ENCODE measurements around the gene ABCC1. TPM values are rescaled to one million over a fixed set of nuclear protein-coding genes. Genes with fewer than 3 reads are reported as not detected.

The ABCC1 gene
- total and polyA plus RNA-seq, 2 of the 4 experiments (the other 2 are of a cell fraction), result 39.4 to 66.0 TPM

- H3K4me3 ChIP-seq (ENCODE audit: insufficient read depth, low read depth, low read length), result no peak overlapping the region
- no peak for TF ChIP-seq MAZ (IDR thresholded peaks at IDR 0.05; ENCODE audit: borderline replicate concordance, low read depth, low read length)
- TF ChIP-seq SMC3 (IDR thresholded peaks at IDR 0.05; ENCODE audit: low read depth, low read length), result no peak
- TF ChIP-seq BHLHE40 (IDR thresholded peaks at IDR 0.05; ENCODE audit: low read depth, low read length), result peak; percentile 40; the same call in 1 of the 2 replicates
- peak; percentile 97 for TF ChIP-seq USF2 (IDR thresholded peaks at IDR 0.05; ENCODE audit: low read depth, low read length)
- no peak for TF ChIP-seq POLR2A (IDR thresholded peaks at IDR 0.05; ENCODE audit: low read depth, low read length)
- DNase-seq (peak; percentile 61), ATAC-seq (ENCODE audit: low read depth) (no peak)
- POLR2A ChIA-PET (ENCODE audit: unreplicated experiment), result no interaction called here
- H2AK9ac ChIP-seq (replicated peaks; ENCODE audit: low read depth, low read length, poor library complexity), result no peak overlapping the region
- peaks cover 27% of the 10 kb centered on the region; the same call in 1 of the 2 replicates for H4K20me1 ChIP-seq (ENCODE audit: insufficient read depth, low read length)
- in situ Hi-C loops (cut with MboI; ENCODE audit: low sequenced_read_pairs), result no loop called here
- peak overlapping the region; percentile 49 for H2AFZ ChIP-seq (replicated peaks; ENCODE audit: low read length, poor library complexity)
- no peak overlapping the region for H4K91ac ChIP-seq (ENCODE audit: insufficient read depth, low read depth, low read length)
- H3K79me1 ChIP-seq (ENCODE audit: low read depth in 1 of 2, low read length in 2 of 2), result peaks cover 20 to 72% of the 10 kb centered on the region in 2 experiments
- H3K23ac ChIP-seq (ENCODE audit: low read depth, low read length), result no peak overlapping the region
- no peak overlapping the region for H3K56ac ChIP-seq (ENCODE audit: extremely low read depth, insufficient read depth, low read length)
- CTCF ChIA-PET, result interaction anchor here (0.6 kb wide), 1 partner anchor 107 kb away, joined by 3 read pairs; no protein-coding TSS in a partner anchor
- H3K27ac ChIP-seq (ENCODE audit: insufficient read depth, low read length), result no peak overlapping the region
- no peak overlapping the region for H2AK5ac ChIP-seq (ENCODE audit: low read depth, low read length)
- dilution Hi-C loops (cut with HindIII; ENCODE audit: low sequenced_read_pairs, unreplicated experiment), result no loop called here
- 98% methylated on average over 6 of the region's 10 CpGs; no CpG with 5 or more reads in 1 of the 2 experiments for WGBS, 2 experiments (ENCODE audit: extremely low coverage in 2 of 2, insufficient read length in 1 of 2)
- no peak overlapping the region for H3K9ac ChIP-seq (ENCODE audit: low read depth, low read length)
- H4K5ac ChIP-seq (ENCODE audit: low read depth, low read length), result no peak overlapping the region
- no peaks in the 10 kb centered on the region for H3K27me3 ChIP-seq (ENCODE audit: control insufficient read depth, insufficient read depth, low read length)
- H3K14ac ChIP-seq (replicated peaks; ENCODE audit: low read depth, low read length), result 0 out of 2 replicates have a peak overlapping the region, but pooled peaks have one; percentile 29
- peaks cover 12% of the 10 kb centered on the region for H3K9me3 ChIP-seq (ENCODE audit: control insufficient read depth, insufficient read depth, low read length)
- BruUV-seq (replicated peaks), result no TSS peak
- H3K4ac ChIP-seq (ENCODE audit: low read depth, low read length), result no peak overlapping the region
- H2BK5ac ChIP-seq (ENCODE audit: low read depth, low read length, poor library complexity, severe bottlenecking), result no peak overlapping the region
- intact Hi-C loops (cut with micrococcal nuclease), result no loop called here
- no peak overlapping the region for H2BK15ac ChIP-seq (ENCODE audit: low read depth, low read length)
- H2BK20ac ChIP-seq (ENCODE audit: low read depth, low read length), result no peak overlapping the region
- H3K9me1 ChIP-seq (ENCODE audit: insufficient read depth, low read length), result peaks cover 13% of the 10 kb centered on the region
- H4K8ac ChIP-seq (ENCODE audit: low read depth in 2 of 2, low read length in 2 of 2), result peak overlapping the region in 1 of 2 experiments; percentile 21; a peak in 1 of 4 replicates
- H3K18ac ChIP-seq (ENCODE audit: low read depth, low read length), result no peak overlapping the region
- peaks cover 7% of the 10 kb centered on the region for H3K4me1 ChIP-seq (ENCODE audit: control insufficient read depth, insufficient read depth, low read length)
- H3K36me3 ChIP-seq (ENCODE audit: control insufficient read depth, insufficient read depth, low read length), result peaks cover 89% of the 10 kb centered on the region
- no peak overlapping the region for H3K4me2 ChIP-seq (ENCODE audit: low read depth, low read length)
- H2BK120ac ChIP-seq (ENCODE audit: low read depth, low read length), result no peak overlapping the region
Observed at GRCh38 chr16:16083421-16084156, 134.2 kb downstream of the ABCC1 start.

All from IMR-90 (cell line).